Measurements from ENCODE around the gene NACA2.
"Not testable (repeated sequence)": the region's sequence is repeated elsewhere in the genome, so short reads cannot be mapped to it uniquely, and the experiment has no call there.

The NACA2 gene

GRCh38 chr17:61587807-61588660 lies 3.0 kb downstream of the NACA2 start:
- H3K9me2 ChIP-seq (replicated peaks; ENCODE audit: low read depth, low read length) = no peaks in the 10 kb centered on the region
- no peaks in the 10 kb centered on the region for H3K27me3 ChIP-seq (ENCODE audit: insufficient read depth, low read length, poor library complexity, severe bottlenecking)
- no peaks in the 10 kb centered on the region for H3K4me1 ChIP-seq (ENCODE audit: insufficient read depth, low read length, poor library complexity, severe bottlenecking)
- no peaks in the 10 kb centered on the region for H3K36me3 ChIP-seq (ENCODE audit: insufficient read depth, low read length)
- H3K4me2 ChIP-seq (ENCODE audit: low read depth, low read length, poor library complexity, severe bottlenecking) = no peak overlapping the region
- no peaks in the 10 kb centered on the region for H4K20me1 ChIP-seq (ENCODE audit: insufficient read depth, low read length, poor library complexity, severe bottlenecking)
- no peaks in the 10 kb centered on the region for H3F3A ChIP-seq (ENCODE audit: low read depth)
- no peaks in the 10 kb centered on the region for H3K79me2 ChIP-seq (ENCODE audit: insufficient read depth, low read length)
- no peak overlapping the region for H3K9ac ChIP-seq (ENCODE audit: low read depth, low read length, poor library complexity, severe bottlenecking)
- no peaks in the 10 kb centered on the region for H3K9me3 ChIP-seq (ENCODE audit: insufficient read depth, low read depth, low read length)
- no peak overlapping the region for H3K4me3 ChIP-seq (ENCODE audit: low read length, poor library complexity, severe bottlenecking)
- H2AFZ ChIP-seq (ENCODE audit: low read length) = no peak overlapping the region
- TF ChIP-seq EZH2phosphoT487 (IDR thresholded peaks at IDR 0.05; ENCODE audit: borderline replicate concordance) (no peak), CTCF (conservative IDR thresholded peaks at IDR 0.05; ENCODE audit: low read length) (no peak)

GRCh38 chr17:61587242-61587641 lies 3.8 kb downstream of the NACA2 start:
- Histone ChIP-seq H4K20me1 (ENCODE audit: insufficient read depth, low read length, poor library complexity, severe bottlenecking) (no peaks in the 10 kb centered on the region), H3K4me2 (ENCODE audit: low read depth, low read length, poor library complexity, severe bottlenecking) (no peak overlapping the region), H3K9ac (ENCODE audit: low read depth, low read length, poor library complexity, severe bottlenecking) (no peak overlapping the region), H3K36me3 (ENCODE audit: insufficient read depth, low read length) (no peaks in the 10 kb centered on the region), H3K4me3 (ENCODE audit: low read length, poor library complexity, severe bottlenecking) (no peak overlapping the region), H2AFZ (ENCODE audit: low read length) (no peak overlapping the region), H3K9me2 (replicated peaks; ENCODE audit: low read depth, low read length) (no peaks in the 10 kb centered on the region), H3K27me3 (ENCODE audit: insufficient read depth, low read length, poor library complexity, severe bottlenecking) (no peaks in the 10 kb centered on the region), H3F3A (ENCODE audit: low read depth) (no peaks in the 10 kb centered on the region), H3K4me1 (ENCODE audit: insufficient read depth, low read length, poor library complexity, severe bottlenecking) (no peaks in the 10 kb centered on the region), H3K9me3 (ENCODE audit: insufficient read depth, low read depth, low read length) (no peaks in the 10 kb centered on the region), H3K79me2 (ENCODE audit: insufficient read depth, low read length) (no peaks in the 10 kb centered on the region)
- TF ChIP-seq CTCF (conservative IDR thresholded peaks at IDR 0.05; ENCODE audit: low read length) (no peak), EZH2phosphoT487 (IDR thresholded peaks at IDR 0.05; ENCODE audit: borderline replicate concordance) (no peak)

- H3K36me3 ChIP-seq (ENCODE audit: insufficient read depth, low read length); H3K9ac ChIP-seq (ENCODE audit: low read depth, low read length, poor library complexity, severe bottlenecking); H2AFZ ChIP-seq (ENCODE audit: low read length); H3K9me2 ChIP-seq (replicated peaks; ENCODE audit: low read depth, low read length); H3K4me2 ChIP-seq (ENCODE audit: low read depth, low read length, poor library complexity, severe bottlenecking); H3K9me3 ChIP-seq (ENCODE audit: insufficient read depth, low read depth, low read length); H3K4me1 ChIP-seq (ENCODE audit: insufficient read depth, low read length, poor library complexity, severe bottlenecking); H3K27me3 ChIP-seq (ENCODE audit: insufficient read depth, low read length, poor library complexity, severe bottlenecking); H3F3A ChIP-seq (ENCODE audit: low read depth); H4K20me1 ChIP-seq (ENCODE audit: insufficient read depth, low read length, poor library complexity, severe bottlenecking); H3K79me2 ChIP-seq (ENCODE audit: insufficient read depth, low read length); H3K4me3 ChIP-seq (ENCODE audit: low read length, poor library complexity, severe bottlenecking): not testable (repeated sequence)
These were observed 4.4 kb downstream of the NACA2 start for GRCh38 chr17:61586622-61587021.

All from Loucy (cell line).